Prostate gland (tissue), 2 donors: ENCODE results near the gene TMC1. TPM values are rescaled to one million over a fixed set of nuclear protein-coding genes. Genes with fewer than 3 reads are reported as not detected.

Experiments
- DNase-seq: peaks from one replicate; pipeline ENCODE4 v3.0.0-alpha.2; 2019; ENCODE audit warnings: low spot score
- H3K27ac ChIP-seq, 2 donors: fragments of 200-600 bp; sonication (generic); 2 replicates each; pipeline ENCODE4 v1.5.1; 2017 to 2019
- H3K27me3 ChIP-seq: fragments of 200-600 bp; sonication (generic); replicated peaks from 2 replicates; pipeline ENCODE4 v1.5.1; 2019; ENCODE audit not compliant: insufficient read depth
- H3K36me3 ChIP-seq, 2 donors: fragments of 200-600 bp; sonication (generic); 1 replicate in 1 of 2; 2 replicates in 1 of 2; pipeline versions ENCODE4 v1.5.1 to v1.8.1; 2017 to 2019
- H3K4me1 ChIP-seq: fragments of 200-600 bp; sonication (generic); replicated peaks from 2 replicates; pipeline ENCODE4 v1.5.1; 2019
- H3K4me3 ChIP-seq, 2 donors: fragments of 200-600 bp; sonication (generic); 2 replicates each; pipeline ENCODE4 v1.5.1; 2017 to 2019
- H3K9me3 ChIP-seq: fragments of 200-600 bp; sonication (generic); 2 replicates; pipeline ENCODE4 v1.5.1; 2017
- POLR2A ChIP-seq: fragments of 450-650 bp; IDR thresholded peaks from one replicate; pipeline ENCODE4 v1.6.1; 2016; ENCODE audit warnings: antibody characterized with exemption, mild to moderate bottlenecking
- POLR2AphosphoS5 ChIP-seq: sonication (generic); formaldehyde crosslinking; IDR thresholded peaks from one replicate; pipeline ENCODE4 v1.6.1; 2017; ENCODE audit warnings: antibody characterized with exemption
- WGBS: methylation state at CpG from one replicate; pipeline ENCODE4 v1.1.5; 2018; 5-methylcytosine and 5-hydroxymethylcytosine counted together
- intact Hi-C: fragments of 100-400 bp; cut with DNase I; formaldehyde crosslinking; loops from one replicate; pipeline ENCODE4 v1.14.2; 2022
- total RNA-seq, 2 donors: library from RNA; depleted of rRNA; stranded (reverse); fragments of >200 nt; gene quantifications; one replicate each; pipeline ENCODE4 v1.1.0, GENCODE V29; 2016
- TF ChIP-seq, protein P1 (sequence below), 4 experiments: fragments of 200-600 bp in 2 of 4; fragments of 450-650 bp in 2 of 4; sonication (generic) in 2 of 4; IDR thresholded peaks; 1 replicate in 3 of 4; 2 replicates in 1 of 4; pipeline ENCODE4 v1.5.1; 2016 to 2019; ENCODE audit warnings: antibody characterized with exemption in 4 of 4, mild to moderate bottlenecking in 2 of 4, moderate library complexity in 2 of 4

The TMC1 gene
- total RNA-seq, 2 donors from 2014 or later = 3.0 to 5.3 TPM

DNA sequence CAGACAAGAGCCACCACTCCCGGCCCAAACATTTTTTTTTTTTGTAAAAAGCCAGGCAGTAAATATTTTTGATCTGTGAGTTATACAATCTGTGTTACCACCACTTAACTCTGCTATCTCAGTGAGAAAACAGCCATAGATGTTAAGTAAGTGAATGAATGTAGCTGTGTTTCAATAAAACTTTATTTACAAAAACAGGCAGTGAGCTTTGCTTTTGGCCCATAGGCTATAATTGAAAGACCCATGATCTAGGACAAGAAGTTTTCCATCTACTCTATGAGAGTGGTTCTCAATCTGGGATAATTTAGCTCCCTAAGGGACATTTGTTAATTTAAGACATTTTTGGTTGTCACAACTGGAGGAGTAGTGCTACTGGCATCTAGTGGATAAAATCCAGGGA is 91.0 kb downstream of the TMC1 start:
- 92% methylated on average over 1 of the region's 1 CpG for WGBS
- no peak for DNase-seq
- H3K9me3 ChIP-seq = no peaks in the 10 kb centered on the region

GRCh38 chr9:72614067-72614466 is 92.7 kb downstream of the TMC1 start:
- DNase-seq = no peak
- Histone ChIP-seq H3K4me3 (no peak overlapping the region), H3K27me3 (no peaks in the 10 kb centered on the region), H3K4me1 (no peaks in the 10 kb centered on the region), H3K27ac (no peak overlapping the region), H3K36me3 (no peaks in the 10 kb centered on the region), H3K9me3 (no peaks in the 10 kb centered on the region)
- TF ChIP-seq POLR2A (no peak), POLR2AphosphoS5 (no peak)
- TF ChIP-seq, protein P1, sequence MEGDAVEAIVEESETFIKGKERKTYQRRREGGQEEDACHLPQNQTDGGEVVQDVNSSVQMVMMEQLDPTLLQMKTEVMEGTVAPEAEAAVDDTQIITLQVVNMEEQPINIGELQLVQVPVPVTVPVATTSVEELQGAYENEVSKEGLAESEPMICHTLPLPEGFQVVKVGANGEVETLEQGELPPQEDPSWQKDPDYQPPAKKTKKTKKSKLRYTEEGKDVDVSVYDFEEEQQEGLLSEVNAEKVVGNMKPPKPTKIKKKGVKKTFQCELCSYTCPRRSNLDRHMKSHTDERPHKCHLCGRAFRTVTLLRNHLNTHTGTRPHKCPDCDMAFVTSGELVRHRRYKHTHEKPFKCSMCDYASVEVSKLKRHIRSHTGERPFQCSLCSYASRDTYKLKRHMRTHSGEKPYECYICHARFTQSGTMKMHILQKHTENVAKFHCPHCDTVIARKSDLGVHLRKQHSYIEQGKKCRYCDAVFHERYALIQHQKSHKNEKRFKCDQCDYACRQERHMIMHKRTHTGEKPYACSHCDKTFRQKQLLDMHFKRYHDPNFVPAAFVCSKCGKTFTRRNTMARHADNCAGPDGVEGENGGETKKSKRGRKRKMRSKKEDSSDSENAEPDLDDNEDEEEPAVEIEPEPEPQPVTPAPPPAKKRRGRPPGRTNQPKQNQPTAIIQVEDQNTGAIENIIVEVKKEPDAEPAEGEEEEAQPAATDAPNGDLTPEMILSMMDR (IDR thresholded peaks at IDR 0.05) = no peak
- intact Hi-C loops = no loop called here
- 52% methylated on average over 1 of the region's 1 CpG for WGBS

More for the DNA sequence above, 91.0 kb downstream of the TMC1 start:
- intact Hi-C loops = no loop called here
- no peak overlapping the region for H3K27ac ChIP-seq
- H3K27me3 ChIP-seq = no peaks in the 10 kb centered on the region
- TF ChIP-seq POLR2A (no peak), POLR2AphosphoS5 (no peak)
- TF ChIP-seq, protein P1 (IDR thresholded peaks at IDR 0.05) = no peak
- H3K4me1 ChIP-seq = no peaks in the 10 kb centered on the region
- no peak overlapping the region for H3K4me3 ChIP-seq
- no peaks in the 10 kb centered on the region for H3K36me3 ChIP-seq

- 93% methylated on average over 6 of the region's 6 CpGs for WGBS
- Histone ChIP-seq H3K4me1 (no peaks in the 10 kb centered on the region), H3K36me3 (no peaks in the 10 kb centered on the region), H3K27me3 (no peaks in the 10 kb centered on the region), H3K9me3 (no peaks in the 10 kb centered on the region), H3K27ac (no peak overlapping the region), H3K4me3 (no peak overlapping the region)
- TF ChIP-seq POLR2A (no peak), POLR2AphosphoS5 (no peak)
- TF ChIP-seq, protein P1 (IDR thresholded peaks at IDR 0.05) = no peak
- DNase-seq = no peak
- intact Hi-C loops = no loop called here
Observed at GRCh38 chr9:72615931-72616330, 94.5 kb downstream of the TMC1 start.

DNA sequence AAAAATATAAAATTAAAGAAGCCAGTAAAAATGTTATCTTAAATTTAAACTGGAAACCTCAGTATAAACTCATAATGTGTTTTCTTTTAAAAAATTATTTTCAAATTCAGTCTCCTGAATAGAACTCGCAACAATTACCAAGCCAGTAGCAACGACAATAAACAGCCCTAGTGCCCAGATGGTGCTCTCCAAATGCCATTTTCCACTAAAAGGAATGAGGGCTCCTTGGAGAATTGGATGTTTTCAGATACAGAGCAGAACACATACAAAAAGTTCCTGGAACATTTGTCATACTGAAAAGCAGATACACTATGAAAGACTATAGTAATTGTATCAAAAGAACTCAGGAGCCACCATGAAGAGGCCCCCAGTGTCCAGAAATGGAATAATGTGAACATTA is 97.4 kb downstream of the TMC1 start:
- TF ChIP-seq POLR2A (no peak), POLR2AphosphoS5 (no peak)
- 81% methylated on average over 2 of the region's 2 CpGs for WGBS
- intact Hi-C loops = no loop called here

GRCh38 chr9:72622186-72622585 is 100.8 kb downstream of the TMC1 start:
- intact Hi-C loops = no loop called here
- no peak overlapping the region for H3K27ac ChIP-seq
- no peak for DNase-seq

More for the DNA sequence above, 97.4 kb downstream of the TMC1 start:
- Histone ChIP-seq H3K27ac (no peak overlapping the region), H3K4me3 (no peak overlapping the region), H3K9me3 (no peaks in the 10 kb centered on the region), H3K36me3 (no peaks in the 10 kb centered on the region), H3K4me1 (no peaks in the 10 kb centered on the region), H3K27me3 (no peaks in the 10 kb centered on the region)
- no peak for DNase-seq

More at GRCh38 chr9:72622186-72622585, 100.8 kb downstream of the TMC1 start:
- Histone ChIP-seq H3K36me3 (no peaks in the 10 kb centered on the region), H3K27me3 (no peaks in the 10 kb centered on the region), H3K4me1 (no peaks in the 10 kb centered on the region), H3K9me3 (no peaks in the 10 kb centered on the region), H3K4me3 (no peak overlapping the region)
- TF ChIP-seq POLR2A (no peak), POLR2AphosphoS5 (no peak)
- TF ChIP-seq, protein P1 (IDR thresholded peaks at IDR 0.05) = no peak
- 65% methylated on average over 2 of the region's 2 CpGs for WGBS
